Smooth muscle cell (in vitro differentiated cells): Measurements from ENCODE around the gene SPIRE1. TPM values are rescaled to one million over a fixed set of nuclear protein-coding genes. Genes with fewer than 3 reads are reported as not detected.
A peak's percentile ranks its signal among the peaks of the same experiment; 100 is the strongest.

ENCODE experiments used
- DNase-seq: peaks from one replicate; lab custom pipeline; 2025; ENCODE audit not compliant: unreplicated experiment; lab: John Stamatoyannopoulos, UW
- H2AFZ ChIP-seq: fragments of 200-600 bp; sonication (generic); 2 replicates; pipeline ENCODE4 v1.6.0; 2016; ENCODE audit warnings: antibody characterized with exemption, low read depth, mild to moderate bottlenecking
- H3F3A ChIP-seq: fragments of 200-600 bp; sonication (generic); 2 replicates; pipeline ENCODE4 v1.6.0; 2017; ENCODE audit warnings: antibody characterized with exemption, low read depth
- H3K27ac ChIP-seq: fragments of 200-600 bp; sonication (generic); 2 replicates; pipeline ENCODE4 v1.5.1; 2016; ENCODE audit warnings: low read depth, mild to moderate bottlenecking
- H3K27me3 ChIP-seq: fragments of 200-600 bp; sonication (generic); 2 replicates; pipeline ENCODE4 v1.6.1; 2016; ENCODE audit warnings: low read depth, mild to moderate bottlenecking
- H3K36me3 ChIP-seq: fragments of 200-600 bp; sonication (generic); 2 replicates; pipeline ENCODE4 v1.5.1; 2016; ENCODE audit warnings: low read depth
- H3K4me1 ChIP-seq: fragments of 200-600 bp; sonication (generic); 2 replicates; pipeline ENCODE4 v1.5.1; 2016; ENCODE audit warnings: low read depth
- H3K4me2 ChIP-seq: fragments of 200-600 bp; sonication (generic); 2 replicates; pipeline ENCODE4 v1.6.0; 2016; ENCODE audit warnings: mild to moderate bottlenecking
- H3K4me3 ChIP-seq: fragments of 200-600 bp; sonication (generic); 2 replicates; pipeline ENCODE4 v1.5.1; 2016; ENCODE audit warnings: mild to moderate bottlenecking
- H3K79me2 ChIP-seq: fragments of 200-600 bp; sonication (generic); 2 replicates; pipeline ENCODE4 v1.6.0; 2016; ENCODE audit warnings: low read depth, mild to moderate bottlenecking
- H3K9ac ChIP-seq: fragments of 200-600 bp; sonication (generic); 2 replicates; pipeline ENCODE4 v1.6.0; 2016; ENCODE audit warnings: low read depth
- H3K9me3 ChIP-seq: fragments of 200-600 bp; sonication (generic); replicated peaks from 2 replicates; pipeline ENCODE4 v1.5.1; 2016; ENCODE audit warnings: low read depth
- H4K20me1 ChIP-seq: fragments of 200-600 bp; sonication (generic); 2 replicates; pipeline ENCODE4 v1.6.0; 2016; ENCODE audit warnings: low read depth
- WGBS: methylation state at CpG from one replicate; pipeline ENCODE4 v1.1.7; 2016; ENCODE audit warnings: low lambda C conversion rate; 5-methylcytosine and 5-hydroxymethylcytosine counted together
- polyA plus RNA-seq: library from polyadenylated mRNA; unstranded; fragments of >200 nt; fragmentation: Nextera tagmentation; extraction: Ambion mirVana; gene quantifications from 2 replicates; pipeline ENCODE4 v1.2.1, GENCODE V29; 2016
- total RNA-seq: library from RNA; depleted of rRNA; stranded (reverse); fragments of >200 nt; gene quantifications from 2 replicates; pipeline ENCODE4 v1.2.3, GENCODE V29; 2014
- TF ChIP-seq, protein P1 (sequence below): fragments of 200-600 bp; sonication (generic); IDR thresholded peaks from 2 replicates; pipeline ENCODE4 v1.5.1; 2017; ENCODE audit warnings: borderline replicate concordance, mild to moderate bottlenecking, antibody characterized with exemption; ENCODE audit not compliant: insufficient read depth, poor library complexity, severe bottlenecking

The SPIRE1 gene
- total and polyA plus RNA-seq, 2 experiments from 2014 or later: 12.6 to 18.1 TPM

DNA sequence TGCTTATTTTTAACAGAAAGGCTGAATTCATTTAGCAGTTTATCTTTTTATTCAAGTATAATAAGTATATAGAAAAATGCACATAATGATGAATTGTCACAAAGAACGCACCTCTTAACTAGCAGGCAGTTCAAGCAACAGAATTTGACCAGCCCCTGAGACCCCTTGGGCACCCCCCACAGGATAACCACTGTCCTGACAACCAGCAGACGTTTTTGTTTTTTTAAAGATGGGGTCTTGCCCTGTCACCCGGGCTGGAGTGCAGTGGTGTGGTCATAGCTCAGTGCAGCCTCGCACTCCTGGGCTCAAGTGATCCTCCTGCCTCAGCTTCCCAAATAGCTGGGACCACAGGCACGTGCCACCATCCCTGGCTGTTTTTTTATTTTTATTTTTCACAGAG lies 236.2 kb downstream of the SPIRE1 start:
- Histone ChIP-seq H3K9me3 (no peaks in the 10 kb centered on the region), H3K4me2 (no peak overlapping the region), H3K36me3 (no peaks in the 10 kb centered on the region), H4K20me1 (no peaks in the 10 kb centered on the region), H3F3A (no peaks in the 10 kb centered on the region), H3K79me2 (no peaks in the 10 kb centered on the region), H3K9ac (no peak overlapping the region), H3K4me1 (peaks cover 9% of the 10 kb centered on the region), H3K27ac (no peak overlapping the region), H3K27me3 (no peaks in the 10 kb centered on the region), H3K4me3 (no peak overlapping the region), H2AFZ (no peak overlapping the region)
- no peak for DNase-seq
- TF ChIP-seq, protein P1, sequence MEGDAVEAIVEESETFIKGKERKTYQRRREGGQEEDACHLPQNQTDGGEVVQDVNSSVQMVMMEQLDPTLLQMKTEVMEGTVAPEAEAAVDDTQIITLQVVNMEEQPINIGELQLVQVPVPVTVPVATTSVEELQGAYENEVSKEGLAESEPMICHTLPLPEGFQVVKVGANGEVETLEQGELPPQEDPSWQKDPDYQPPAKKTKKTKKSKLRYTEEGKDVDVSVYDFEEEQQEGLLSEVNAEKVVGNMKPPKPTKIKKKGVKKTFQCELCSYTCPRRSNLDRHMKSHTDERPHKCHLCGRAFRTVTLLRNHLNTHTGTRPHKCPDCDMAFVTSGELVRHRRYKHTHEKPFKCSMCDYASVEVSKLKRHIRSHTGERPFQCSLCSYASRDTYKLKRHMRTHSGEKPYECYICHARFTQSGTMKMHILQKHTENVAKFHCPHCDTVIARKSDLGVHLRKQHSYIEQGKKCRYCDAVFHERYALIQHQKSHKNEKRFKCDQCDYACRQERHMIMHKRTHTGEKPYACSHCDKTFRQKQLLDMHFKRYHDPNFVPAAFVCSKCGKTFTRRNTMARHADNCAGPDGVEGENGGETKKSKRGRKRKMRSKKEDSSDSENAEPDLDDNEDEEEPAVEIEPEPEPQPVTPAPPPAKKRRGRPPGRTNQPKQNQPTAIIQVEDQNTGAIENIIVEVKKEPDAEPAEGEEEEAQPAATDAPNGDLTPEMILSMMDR: no peak
- 80% methylated on average over 5 of the region's 5 CpGs for WGBS

DNA sequence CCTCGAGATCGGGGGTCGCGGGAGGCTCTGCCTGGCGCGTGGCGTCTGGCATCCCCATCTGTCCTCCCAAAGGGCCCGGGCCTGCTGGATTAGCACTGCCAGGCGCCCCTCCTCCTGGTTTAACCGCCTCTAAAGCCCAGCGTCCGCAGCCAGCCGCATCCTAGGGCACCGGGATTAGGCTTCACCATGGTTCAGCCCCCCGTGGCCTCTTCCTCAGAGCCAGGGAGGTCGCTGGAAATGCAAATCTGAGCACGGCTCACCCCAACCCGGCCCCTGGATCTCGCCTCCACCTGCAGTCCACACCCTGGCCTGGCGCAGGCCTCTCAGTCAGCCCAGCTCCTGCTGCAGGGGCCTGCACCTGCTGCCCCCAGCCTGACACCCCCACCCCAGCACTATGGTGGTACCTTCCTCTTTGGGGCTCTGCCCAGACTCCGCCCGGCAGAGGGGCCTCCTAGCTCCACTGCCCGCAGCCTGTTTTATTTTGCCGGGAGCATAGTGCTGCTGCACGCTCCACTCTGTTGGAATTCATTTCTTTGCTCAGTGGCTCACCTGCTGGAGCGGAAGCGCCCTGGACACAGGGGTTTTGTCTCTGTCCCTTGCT lies 237.0 kb downstream of the SPIRE1 start:
- no peak for DNase-seq
- TF ChIP-seq, protein P1: no peak
- Histone ChIP-seq H2AFZ (no peak overlapping the region), H3K4me2 (peak overlapping the region; percentile 89), H3K4me3 (peak overlapping the region; percentile 54), H3K9me3 (no peaks in the 10 kb centered on the region), H3K9ac (no peak overlapping the region), H3K36me3 (no peaks in the 10 kb centered on the region), H4K20me1 (no peaks in the 10 kb centered on the region), H3K27me3 (no peaks in the 10 kb centered on the region), H3K79me2 (no peaks in the 10 kb centered on the region), H3K27ac (no peak overlapping the region), H3F3A (no peaks in the 10 kb centered on the region), H3K4me1 (peaks cover 9% of the 10 kb centered on the region)
- 45% methylated on average over 19 of the region's 27 CpGs for WGBS

DNA sequence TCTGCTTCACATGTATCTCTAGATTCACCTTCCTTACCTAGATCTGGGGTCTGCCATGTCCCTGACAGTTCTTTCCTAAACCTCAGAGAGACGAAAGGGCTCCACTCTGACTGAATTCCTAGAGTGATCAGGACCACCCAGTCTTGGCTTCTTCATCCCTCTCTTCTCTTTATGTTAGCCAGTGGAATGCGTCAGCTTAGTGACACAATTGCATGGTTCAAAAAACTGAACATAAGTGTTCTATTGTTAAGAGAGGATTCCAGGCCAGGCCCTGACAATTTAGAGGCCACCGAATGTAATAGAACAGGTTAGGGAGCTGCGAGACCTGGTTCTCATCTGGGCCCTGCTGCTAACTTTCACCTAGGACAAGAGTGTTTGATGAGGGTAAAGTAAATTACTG lies 240.2 kb downstream of the SPIRE1 start:
- H4K20me1 ChIP-seq: no peaks in the 10 kb centered on the region
- no peaks in the 10 kb centered on the region for H3K27me3 ChIP-seq
- peaks cover 15% of the 10 kb centered on the region for H3K4me1 ChIP-seq
- no peaks in the 10 kb centered on the region for H3F3A ChIP-seq
- no peaks in the 10 kb centered on the region for H3K9me3 ChIP-seq
- no peak for DNase-seq
- no peaks in the 10 kb centered on the region for H3K36me3 ChIP-seq
- H3K4me3 ChIP-seq: no peak overlapping the region
- no peak overlapping the region for H3K27ac ChIP-seq
- H3K4me2 ChIP-seq: no peak overlapping the region
- H2AFZ ChIP-seq: no peak overlapping the region
- H3K9ac ChIP-seq: no peak overlapping the region
- peaks cover 4% of the 10 kb centered on the region for H3K79me2 ChIP-seq
- 75% methylated on average over 4 of the region's 4 CpGs for WGBS
- TF ChIP-seq, protein P1: no peak

DNA sequence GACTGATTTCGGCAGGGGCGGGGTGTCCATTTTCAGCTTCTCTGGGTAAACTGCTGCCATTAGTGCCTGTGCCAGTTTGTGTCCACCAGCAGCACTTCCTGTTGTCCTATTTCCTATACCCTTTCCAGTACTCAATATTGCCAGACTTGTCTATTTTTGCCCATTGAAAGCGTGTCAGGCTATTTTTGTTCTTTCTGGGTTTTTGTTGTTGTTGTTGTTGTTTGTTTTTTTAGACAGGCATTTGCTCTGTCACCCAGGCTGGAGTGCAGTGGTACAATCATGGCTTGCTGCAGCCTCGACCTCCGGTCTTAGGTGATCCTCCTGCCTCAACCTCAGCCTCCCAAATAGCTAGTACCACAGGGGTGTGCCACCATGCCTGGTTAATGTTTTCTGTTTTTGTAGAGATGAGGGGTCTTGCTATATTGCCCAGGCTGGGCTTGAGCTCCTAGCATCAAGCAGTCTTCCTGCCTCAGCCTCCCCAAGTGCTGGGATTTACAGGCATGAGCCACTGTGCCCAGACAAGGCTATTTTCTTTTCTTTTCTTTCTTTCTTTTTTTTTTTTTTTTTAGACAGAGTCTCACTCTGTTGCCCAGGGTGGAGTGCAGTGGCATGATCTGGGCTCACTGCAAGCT lies 241.7 kb downstream of the SPIRE1 start:
- H3K9ac ChIP-seq: no peak overlapping the region
- no peaks in the 10 kb centered on the region for H3K27me3 ChIP-seq
- no peaks in the 10 kb centered on the region for H3K36me3 ChIP-seq
- peak overlapping the region; percentile 8 for H2AFZ ChIP-seq
- peaks cover 10% of the 10 kb centered on the region for H3K4me1 ChIP-seq
- 91% methylated on average over 5 of the region's 5 CpGs for WGBS
- H3K9me3 ChIP-seq: no peaks in the 10 kb centered on the region
- H3F3A ChIP-seq: no peaks in the 10 kb centered on the region
- TF ChIP-seq, protein P1: no peak
- H3K4me2 ChIP-seq: peak overlapping the region; percentile 66
- H3K27ac ChIP-seq: peak overlapping the region; percentile 29
- no peak overlapping the region for H3K4me3 ChIP-seq
- H4K20me1 ChIP-seq: no peaks in the 10 kb centered on the region
- peaks cover 7% of the 10 kb centered on the region for H3K79me2 ChIP-seq
- no peak for DNase-seq
